Kidney epithelial cell (primary cell): ENCODE results near the gene TNFRSF8. TPM values are rescaled to one million over a fixed set of nuclear protein-coding genes. Genes with fewer than 3 reads are reported as not detected.

Experiments
- DNase-seq: peaks from one replicate; pipeline ENCODE4 v3.0.0-alpha.2; 2010; ENCODE audit warnings: low read depth
- H3K27me3 ChIP-seq: 2 replicates; pipeline ENCODE4 v1.6.0; 2011; ENCODE audit warnings: low read length; ENCODE audit not compliant: control insufficient read depth, insufficient read depth
- H3K36me3 ChIP-seq: 2 replicates; pipeline ENCODE4 v1.5.1; 2011; ENCODE audit warnings: low read length; ENCODE audit not compliant: control insufficient read depth, insufficient read depth
- H3K4me3 ChIP-seq: 2 replicates; pipeline ENCODE4 v1.5.1; 2011; ENCODE audit warnings: low read depth, mild to moderate bottlenecking, control low read depth, low read length
- CTCF ChIP-seq: IDR thresholded peaks from 2 replicates; pipeline ENCODE4 v1.5.1; 2011; ENCODE audit warnings: mild to moderate bottlenecking, moderate library complexity, low read length, control low read depth, inconsistent platforms; ENCODE audit not compliant: insufficient read depth, poor library complexity, severe bottlenecking
- total RNA-seq: library from RNA; depleted of rRNA; stranded (reverse); fragments of >200 nt; gene quantifications from 2 replicates; pipeline ENCODE4 v1.2.3, GENCODE V29; 2015

TNFRSF8 gene
- total RNA-seq, 1 donor from 2014 or later = 0.21 TPM

- Histone ChIP-seq H3K27me3 (no peaks in the 10 kb centered on the region), H3K36me3 (no peaks in the 10 kb centered on the region), H3K4me3 (no peak overlapping the region)
- DNase-seq = no peak
- no peak for TF ChIP-seq CTCF
Observed at GRCh38 chr1:12085643-12086260, 22.6 kb downstream of the TNFRSF8 start.

- no peaks in the 10 kb centered on the region for H3K27me3 ChIP-seq
- H3K36me3 ChIP-seq = no peaks in the 10 kb centered on the region
- H3K4me3 ChIP-seq = no peak overlapping the region
- no peak for TF ChIP-seq CTCF
- DNase-seq = no peak
Observed at GRCh38 chr1:12087797-12088314, 24.8 kb downstream of the TNFRSF8 start.

- no peaks in the 10 kb centered on the region for H3K27me3 ChIP-seq
- no peaks in the 10 kb centered on the region for H3K36me3 ChIP-seq
- no peak for DNase-seq
- TF ChIP-seq CTCF = no peak
- no peak overlapping the region for H3K4me3 ChIP-seq
Observed at GRCh38 chr1:12088607-12089006, 25.5 kb downstream of the TNFRSF8 start.

- TF ChIP-seq CTCF = no peak
- Histone ChIP-seq H3K4me3 (no peak overlapping the region), H3K36me3 (no peaks in the 10 kb centered on the region), H3K27me3 (no peaks in the 10 kb centered on the region)
- no peak for DNase-seq
Observed at GRCh38 chr1:12090326-12090725, 27.2 kb downstream of the TNFRSF8 start.

GRCh38 chr1:12091191-12091590 is 28.1 kb downstream of the TNFRSF8 start:
- no peak overlapping the region for H3K4me3 ChIP-seq

More at GRCh38 chr1:12091191-12091590, 28.1 kb downstream of the TNFRSF8 start:
- no peaks in the 10 kb centered on the region for H3K36me3 ChIP-seq
- DNase-seq = no peak
- no peaks in the 10 kb centered on the region for H3K27me3 ChIP-seq
- no peak for TF ChIP-seq CTCF
